Hematopoietic multipotent progenitor cell treated with erythropoietin and hydrocortisone succinate and interleukin-3 and kit ligand, for 17 days (in vitro differentiated cells): ENCODE data around the gene ITCH.
"Not testable (repeated sequence)": the region's sequence is repeated elsewhere in the genome, so short reads cannot be mapped to it uniquely, and the experiment has no call there.

Experiments used
- DNase-seq: peaks from one replicate; pipeline ENCODE4 v3.0.0-alpha.2; 2015; ENCODE audit warnings: low spot score

Gene ITCH

GRCh38 chr20:34414525-34414924 lies 51.5 kb downstream of the ITCH start:
- not testable (repeated sequence) for DNase-seq

GRCh38 chr20:34415079-34415478 lies 52.0 kb downstream of the ITCH start:
- no peak for DNase-seq

GRCh38 chr20:34420146-34420545 lies 57.1 kb downstream of the ITCH start:
- DNase-seq = no peak

GRCh38 chr20:34420975-34421374 lies 57.9 kb downstream of the ITCH start:
- no peak for DNase-seq

GRCh38 chr20:34421766-34422466 lies 58.8 kb downstream of the ITCH start:
- no peak for DNase-seq

GRCh38 chr20:34425032-34425690 lies 62.1 kb downstream of the ITCH start:
- DNase-seq = not testable (repeated sequence)

GRCh38 chr20:34426026-34426425 lies 63.0 kb downstream of the ITCH start:
- no peak for DNase-seq

- DNase-seq = no peak
These were observed 64.3 kb downstream of the ITCH start for GRCh38 chr20:34427331-34427730.

GRCh38 chr20:34427784-34428183 lies 64.7 kb downstream of the ITCH start:
- DNase-seq = no peak

- DNase-seq = no peak
These were observed 68.1 kb downstream of the ITCH start for GRCh38 chr20:34431168-34431567.

GRCh38 chr20:34432663-34433062 lies 69.6 kb downstream of the ITCH start:
- not testable (repeated sequence) for DNase-seq

- DNase-seq = no peak
These were observed 70.3 kb downstream of the ITCH start for GRCh38 chr20:34433391-34433790.

GRCh38 chr20:34435589-34435988 lies 72.5 kb downstream of the ITCH start:
- no peak for DNase-seq

- no peak for DNase-seq
These were observed 74.4 kb downstream of the ITCH start for GRCh38 chr20:34437330-34437986.

GRCh38 chr20:34439168-34439567 lies 76.1 kb downstream of the ITCH start:
- no peak for DNase-seq

GRCh38 chr20:34441423-34441822 lies 78.3 kb downstream of the ITCH start:
- DNase-seq = not testable (repeated sequence)

- DNase-seq = no peak
These were observed 80.5 kb downstream of the ITCH start for GRCh38 chr20:34443546-34443945.

- no peak for DNase-seq
These were observed 82.3 kb downstream of the ITCH start for GRCh38 chr20:34445177-34446065.

GRCh38 chr20:34448517-34448916 lies 85.4 kb downstream of the ITCH start:
- DNase-seq = no peak

- DNase-seq = no peak
These were observed 86.9 kb downstream of the ITCH start for GRCh38 chr20:34449674-34450592.
